ENCODE results near the gene SDK1.

DNA sequence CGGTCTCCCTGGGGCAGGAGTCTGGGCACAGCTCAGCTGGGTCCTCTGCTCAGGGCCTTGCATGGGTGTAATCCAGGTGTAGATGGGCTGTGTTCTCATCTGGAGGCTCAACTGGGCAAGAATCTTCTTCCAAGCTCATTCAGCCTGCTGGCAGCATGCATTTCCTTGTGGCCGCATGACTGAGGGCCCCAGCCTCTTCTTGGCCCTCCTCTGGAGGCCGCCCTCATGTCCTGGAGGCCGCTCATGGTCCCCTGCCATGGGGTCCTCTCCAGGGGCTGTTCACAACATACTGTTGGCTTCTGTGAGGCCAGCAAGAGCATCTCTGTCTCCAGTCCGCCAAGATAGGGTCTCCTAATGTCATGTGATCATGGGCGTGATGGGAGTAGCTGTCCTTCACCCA, 943.6 kb downstream of the SDK1 start:
- TF ChIP-seq, protein P1, sequence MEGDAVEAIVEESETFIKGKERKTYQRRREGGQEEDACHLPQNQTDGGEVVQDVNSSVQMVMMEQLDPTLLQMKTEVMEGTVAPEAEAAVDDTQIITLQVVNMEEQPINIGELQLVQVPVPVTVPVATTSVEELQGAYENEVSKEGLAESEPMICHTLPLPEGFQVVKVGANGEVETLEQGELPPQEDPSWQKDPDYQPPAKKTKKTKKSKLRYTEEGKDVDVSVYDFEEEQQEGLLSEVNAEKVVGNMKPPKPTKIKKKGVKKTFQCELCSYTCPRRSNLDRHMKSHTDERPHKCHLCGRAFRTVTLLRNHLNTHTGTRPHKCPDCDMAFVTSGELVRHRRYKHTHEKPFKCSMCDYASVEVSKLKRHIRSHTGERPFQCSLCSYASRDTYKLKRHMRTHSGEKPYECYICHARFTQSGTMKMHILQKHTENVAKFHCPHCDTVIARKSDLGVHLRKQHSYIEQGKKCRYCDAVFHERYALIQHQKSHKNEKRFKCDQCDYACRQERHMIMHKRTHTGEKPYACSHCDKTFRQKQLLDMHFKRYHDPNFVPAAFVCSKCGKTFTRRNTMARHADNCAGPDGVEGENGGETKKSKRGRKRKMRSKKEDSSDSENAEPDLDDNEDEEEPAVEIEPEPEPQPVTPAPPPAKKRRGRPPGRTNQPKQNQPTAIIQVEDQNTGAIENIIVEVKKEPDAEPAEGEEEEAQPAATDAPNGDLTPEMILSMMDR (IDR thresholded peaks at IDR 0.05; ENCODE audit: low read depth, low read length, poor library complexity, severe bottlenecking): no peak
- TF ChIP-seq EZH2phosphoT487 (IDR thresholded peaks at IDR 0.05; ENCODE audit: borderline replicate concordance, low read length): no peak

All from DOHH2 (cell line).